GM12872 (cell line): Measurements from ENCODE around the gene KRTAP5-6.

ENCODE experiments used
- CTCF ChIP-seq: IDR thresholded peaks from 3 replicates; pipeline ENCODE4 v1.5.1; 2011; ENCODE audit warnings: low read depth, mild to moderate bottlenecking, low read length, moderate library complexity; ENCODE audit not compliant: insufficient read depth

KRTAP5-6 gene

GRCh38 chr11:1744137-1744886 is 47.3 kb downstream of the KRTAP5-6 start:
- TF ChIP-seq CTCF, result no peak

GRCh38 chr11:1744891-1745700 is 48.1 kb downstream of the KRTAP5-6 start:
- TF ChIP-seq CTCF, result no peak

GRCh38 chr11:1745701-1746320 is 48.8 kb downstream of the KRTAP5-6 start:
- TF ChIP-seq CTCF, result no peak

GRCh38 chr11:1746511-1746931 is 49.5 kb downstream of the KRTAP5-6 start:
- TF ChIP-seq CTCF, result no peak

GRCh38 chr11:1746956-1747752 is 50.2 kb downstream of the KRTAP5-6 start:
- no peak for TF ChIP-seq CTCF
